ENCODE measurements around the gene NAA30.

- TF ChIP-seq CTBP1 (IDR thresholded peaks at IDR 0.05; ENCODE audit: borderline replicate concordance) (no peak), ZNF384 (IDR thresholded peaks at IDR 0.05) (no peak), FOXM1 (IDR thresholded peaks at IDR 0.05; ENCODE audit: borderline replicate concordance) (no peak), BHLHE40 (IDR thresholded peaks at IDR 0.05; ENCODE audit: borderline replicate concordance) (no peak), SP1 (IDR thresholded peaks at IDR 0.05) (no peak), SUZ12 (IDR thresholded peaks at IDR 0.05) (no peak), LEF1 (IDR thresholded peaks at IDR 0.05; ENCODE audit: borderline replicate concordance) (no peak)
Measured at GRCh38 chr14:57417228-57417627, 26.8 kb downstream of the NAA30 start.
